Body of pancreas (tissue), 4 donors: Measurements from ENCODE around the gene RACK1.

Experiments
- POLR2A ChIP-seq, 3 donors: fragments of 450-650 bp; IDR thresholded peaks; one replicate each; pipeline ENCODE4 v1.6.1; 2016; ENCODE audit warnings: antibody characterized with exemption in 3 of 3, mild to moderate bottlenecking in 2 of 3
- TF ChIP-seq, protein P1 (sequence below), 7 experiments: fragments of 450-650 bp in 4 of 7; fragments of 200-600 bp in 3 of 7; sonication (generic) in 3 of 7; IDR thresholded peaks; one replicate each; pipeline ENCODE4 v1.5.1; 2016 to 2019; ENCODE audit warnings: antibody characterized with exemption in 7 of 7

GRCh38 chr5:181283347-181283746, 39.6 kb upstream of the RACK1 start:
- TF ChIP-seq, protein P1, sequence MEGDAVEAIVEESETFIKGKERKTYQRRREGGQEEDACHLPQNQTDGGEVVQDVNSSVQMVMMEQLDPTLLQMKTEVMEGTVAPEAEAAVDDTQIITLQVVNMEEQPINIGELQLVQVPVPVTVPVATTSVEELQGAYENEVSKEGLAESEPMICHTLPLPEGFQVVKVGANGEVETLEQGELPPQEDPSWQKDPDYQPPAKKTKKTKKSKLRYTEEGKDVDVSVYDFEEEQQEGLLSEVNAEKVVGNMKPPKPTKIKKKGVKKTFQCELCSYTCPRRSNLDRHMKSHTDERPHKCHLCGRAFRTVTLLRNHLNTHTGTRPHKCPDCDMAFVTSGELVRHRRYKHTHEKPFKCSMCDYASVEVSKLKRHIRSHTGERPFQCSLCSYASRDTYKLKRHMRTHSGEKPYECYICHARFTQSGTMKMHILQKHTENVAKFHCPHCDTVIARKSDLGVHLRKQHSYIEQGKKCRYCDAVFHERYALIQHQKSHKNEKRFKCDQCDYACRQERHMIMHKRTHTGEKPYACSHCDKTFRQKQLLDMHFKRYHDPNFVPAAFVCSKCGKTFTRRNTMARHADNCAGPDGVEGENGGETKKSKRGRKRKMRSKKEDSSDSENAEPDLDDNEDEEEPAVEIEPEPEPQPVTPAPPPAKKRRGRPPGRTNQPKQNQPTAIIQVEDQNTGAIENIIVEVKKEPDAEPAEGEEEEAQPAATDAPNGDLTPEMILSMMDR (IDR thresholded peaks at IDR 0.05) = no peak
- no peak for TF ChIP-seq POLR2A (IDR thresholded peaks at IDR 0.05)
